Fibroblast of the conjunctiva (primary cell): Measurements from ENCODE around the gene PRICKLE2.

Source experiments
- DNase-seq: peaks from one replicate; pipeline ENCODE4 v3.0.0-alpha.2; 2010; ENCODE audit warnings: low read depth

PRICKLE2 gene

GRCh38 chr3:64046592-64046991, 178.7 kb downstream of the PRICKLE2 start:
- no peak for DNase-seq

- DNase-seq: no peak
These were observed 182.3 kb downstream of the PRICKLE2 start for GRCh38 chr3:64042952-64043351.
